GM23248 (cell line): ENCODE results near the gene TBC1D10A. TPM values are rescaled to one million over a fixed set of nuclear protein-coding genes. Genes with fewer than 3 reads are reported as not detected.

Experiments
- DNase-seq: peaks from one replicate; pipeline ENCODE4 v3.0.0-alpha.2; 2015
- H2AFZ ChIP-seq: fragments of 200-600 bp; sonication (generic); 2 replicates; pipeline ENCODE4 v1.6.1; 2016; ENCODE audit warnings: antibody characterized with exemption
- H3F3A ChIP-seq: fragments of 200-600 bp; sonication (generic); 2 replicates; pipeline ENCODE4 v1.6.1; 2016; ENCODE audit warnings: mild to moderate bottlenecking, antibody characterized with exemption, mixed run types; ENCODE audit not compliant: insufficient read depth
- H3K27ac ChIP-seq: fragments of 200-600 bp; sonication (generic); 2 replicates; pipeline ENCODE4 v1.5.1; 2016; ENCODE audit warnings: mild to moderate bottlenecking
- H3K27me3 ChIP-seq: fragments of 200-600 bp; sonication (generic); replicated peaks from 2 replicates; pipeline ENCODE4 v1.6.1; 2016; ENCODE audit warnings: mild to moderate bottlenecking; ENCODE audit not compliant: insufficient read depth
- H3K36me3 ChIP-seq: fragments of 200-600 bp; sonication (generic); 2 replicates; pipeline ENCODE4 v1.6.1; 2016; ENCODE audit warnings: low read depth, mild to moderate bottlenecking
- H3K4me1 ChIP-seq: fragments of 200-600 bp; sonication (generic); 2 replicates; pipeline ENCODE4 v1.6.1; 2016; ENCODE audit warnings: mild to moderate bottlenecking; ENCODE audit not compliant: insufficient read depth
- H3K4me2 ChIP-seq: fragments of 200-600 bp; sonication (generic); one replicate; pipeline ENCODE4 v1.6.1; 2016; ENCODE audit warnings: mild to moderate bottlenecking; ENCODE audit not compliant: unreplicated experiment
- H3K4me3 ChIP-seq: fragments of 200-600 bp; sonication (generic); 2 replicates; pipeline ENCODE4 v1.5.1; 2016; ENCODE audit warnings: mild to moderate bottlenecking
- H3K79me2 ChIP-seq: fragments of 200-600 bp; sonication (generic); 2 replicates; pipeline ENCODE4 v1.6.1; 2016; ENCODE audit warnings: mild to moderate bottlenecking; ENCODE audit not compliant: insufficient read depth
- H3K9ac ChIP-seq: fragments of 200-600 bp; sonication (generic); 2 replicates; pipeline ENCODE4 v1.6.1; 2016; ENCODE audit warnings: mild to moderate bottlenecking
- H3K9me2 ChIP-seq: fragments of 200-600 bp; sonication (generic); 2 replicates; pipeline ENCODE4 v1.6.1; 2016; ENCODE audit warnings: mixed run types, mild to moderate bottlenecking, moderate library complexity; ENCODE audit not compliant: insufficient read depth
- H3K9me3 ChIP-seq: fragments of 200-600 bp; sonication (generic); one replicate; pipeline ENCODE4 v1.6.1; 2017; ENCODE audit warnings: low read depth
- H4K20me1 ChIP-seq: fragments of 200-600 bp; sonication (generic); 2 replicates; pipeline ENCODE4 v1.6.0; 2016; ENCODE audit not compliant: insufficient read depth
- EZH2 ChIP-seq: fragments of 200-600 bp; sonication (generic); IDR thresholded peaks from 2 replicates; pipeline ENCODE4 v1.6.1; 2018; ENCODE audit warnings: antibody characterized with exemption, mild to moderate bottlenecking; ENCODE audit not compliant: insufficient read depth, poor library complexity, severe bottlenecking
- EZH2phosphoT487 ChIP-seq: fragments of 200-600 bp; sonication (generic); IDR thresholded peaks from 2 replicates; pipeline ENCODE4 v1.6.1; 2018; ENCODE audit warnings: antibody characterized with exemption, moderate library complexity, mild to moderate bottlenecking, low read depth; ENCODE audit not compliant: insufficient read depth
- WGBS, 2 experiments: methylation state at CpG; one replicate each; pipeline ENCODE4 v1.1.6; 2015 to 2017; ENCODE audit warnings: low lambda C conversion rate in 2 of 2, low coverage in 1 of 2; ENCODE audit errors: missing lambda C conversion rate in 2 of 2; 5-methylcytosine and 5-hydroxymethylcytosine counted together
- in situ Hi-C: fragments of 300-500 bp; cut with MboI; formaldehyde crosslinking; loops from 2 replicates; pipeline ENCODE4 v1.15.0; 2020
- polyA plus RNA-seq: library from polyadenylated mRNA; unstranded; fragments of >200 nt; fragmentation: Nextera tagmentation; extraction: Ambion mirVana; gene quantifications from 2 replicates; pipeline ENCODE4 v1.2.1, GENCODE V29; 2016
- total RNA-seq: library from RNA; depleted of rRNA; stranded (reverse); fragments of >200 nt; shearing (Covaris generic); gene quantifications from 2 replicates; pipeline ENCODE4 v1.2.3, GENCODE V29; 2014

The TBC1D10A gene
- total and polyA plus RNA-seq, 2 experiments from 2014 or later, result 16.9 to 21.9 TPM

- Histone ChIP-seq H3K9me3 (no peaks in the 10 kb centered on the region), H3K4me2 (no peak overlapping the region), H3K4me1 (peaks cover 7% of the 10 kb centered on the region), H3K9me2 (no peaks in the 10 kb centered on the region), H4K20me1 (no peaks in the 10 kb centered on the region), H3K36me3 (no peaks in the 10 kb centered on the region), H3K27me3 (no peaks in the 10 kb centered on the region), H3K79me2 (no peaks in the 10 kb centered on the region), H3K9ac (no peak overlapping the region), H2AFZ (no peak overlapping the region), H3K27ac (no peak overlapping the region), H3F3A (peaks cover 10% of the 10 kb centered on the region; the same call in 1 of the 2 replicates), H3K4me3 (no peak overlapping the region)
- WGBS, 2 experiments, result 79 to 81% methylated on average over 16 of the region's 16 CpGs
- in situ Hi-C loops, result no loop called here
- DNase-seq, result no peak
- TF ChIP-seq EZH2 (no peak), EZH2phosphoT487 (no peak)
Measured at GRCh38 chr22:30272781-30273601, 53.8 kb downstream of the TBC1D10A start.

GRCh38 chr22:30270832-30271231, 55.9 kb downstream of the TBC1D10A start:
- in situ Hi-C loops, result no loop called here
- H4K20me1 ChIP-seq, result no peaks in the 10 kb centered on the region
- no peak overlapping the region for H3K4me2 ChIP-seq
- H3K9me2 ChIP-seq, result no peaks in the 10 kb centered on the region
- 94 to 95% methylated on average over 16 of the region's 16 CpGs for WGBS, 2 experiments
- H3K27ac ChIP-seq, result no peak overlapping the region
- no peaks in the 10 kb centered on the region for H3K36me3 ChIP-seq
- DNase-seq, result no peak
- H3F3A ChIP-seq, result no peaks in the 10 kb centered on the region
- no peak for TF ChIP-seq EZH2
- no peak for TF ChIP-seq EZH2phosphoT487
- no peaks in the 10 kb centered on the region for H3K4me1 ChIP-seq
- no peaks in the 10 kb centered on the region for H3K9me3 ChIP-seq
- no peak overlapping the region for H3K9ac ChIP-seq
- H3K27me3 ChIP-seq, result no peaks in the 10 kb centered on the region
- no peak overlapping the region for H3K4me3 ChIP-seq
- no peaks in the 10 kb centered on the region for H3K79me2 ChIP-seq
- H2AFZ ChIP-seq, result no peak overlapping the region

- Histone ChIP-seq H3K27ac (no peak overlapping the region), H4K20me1 (no peaks in the 10 kb centered on the region), H3K9me2 (no peaks in the 10 kb centered on the region), H3K36me3 (no peaks in the 10 kb centered on the region), H3K9ac (no peak overlapping the region), H3K79me2 (no peaks in the 10 kb centered on the region), H3K4me2 (no peak overlapping the region), H3K9me3 (no peaks in the 10 kb centered on the region), H3K4me3 (no peak overlapping the region), H3F3A (no peaks in the 10 kb centered on the region), H3K27me3 (no peaks in the 10 kb centered on the region), H2AFZ (no peak overlapping the region), H3K4me1 (peaks cover 1% of the 10 kb centered on the region; the same call in 1 of the 2 replicates)
- TF ChIP-seq EZH2, result no peak
- TF ChIP-seq EZH2phosphoT487, result no peak
- WGBS, 2 experiments, result 85 to 89% methylated on average over 8 of the region's 8 CpGs
- DNase-seq, result no peak
- in situ Hi-C loops, result no loop called here
Measured at GRCh38 chr22:30268331-30268730, 58.4 kb downstream of the TBC1D10A start.

- Histone ChIP-seq H3K9me2 (no peaks in the 10 kb centered on the region), H3K4me3 (no peak overlapping the region), H3K36me3 (no peaks in the 10 kb centered on the region), H3K9me3 (no peaks in the 10 kb centered on the region), H2AFZ (no peak overlapping the region), H3K9ac (no peak overlapping the region), H4K20me1 (no peaks in the 10 kb centered on the region), H3K79me2 (no peaks in the 10 kb centered on the region), H3F3A (no peaks in the 10 kb centered on the region), H3K27me3 (no peaks in the 10 kb centered on the region), H3K4me2 (no peak overlapping the region), H3K4me1 (peaks cover 4% of the 10 kb centered on the region; the same call in 1 of the 2 replicates), H3K27ac (no peak overlapping the region)
- TF ChIP-seq EZH2 (no peak), EZH2phosphoT487 (no peak)
- in situ Hi-C loops, result no loop called here
- no peak for DNase-seq
- 90% methylated on average over 9 to 14 of the region's 14 CpGs for WGBS, 2 experiments
Measured at GRCh38 chr22:30267382-30268302, 59.1 kb downstream of the TBC1D10A start.
